Glomerular visceral epithelial cell (primary cell): Measurements from ENCODE around the gene KRTCAP3.

Experiments used
- DNase-seq: peaks from one replicate; pipeline ENCODE4 v3.0.0-alpha.2; 2016; ENCODE audit errors: extremely low spot score

The KRTCAP3 gene

DNA sequence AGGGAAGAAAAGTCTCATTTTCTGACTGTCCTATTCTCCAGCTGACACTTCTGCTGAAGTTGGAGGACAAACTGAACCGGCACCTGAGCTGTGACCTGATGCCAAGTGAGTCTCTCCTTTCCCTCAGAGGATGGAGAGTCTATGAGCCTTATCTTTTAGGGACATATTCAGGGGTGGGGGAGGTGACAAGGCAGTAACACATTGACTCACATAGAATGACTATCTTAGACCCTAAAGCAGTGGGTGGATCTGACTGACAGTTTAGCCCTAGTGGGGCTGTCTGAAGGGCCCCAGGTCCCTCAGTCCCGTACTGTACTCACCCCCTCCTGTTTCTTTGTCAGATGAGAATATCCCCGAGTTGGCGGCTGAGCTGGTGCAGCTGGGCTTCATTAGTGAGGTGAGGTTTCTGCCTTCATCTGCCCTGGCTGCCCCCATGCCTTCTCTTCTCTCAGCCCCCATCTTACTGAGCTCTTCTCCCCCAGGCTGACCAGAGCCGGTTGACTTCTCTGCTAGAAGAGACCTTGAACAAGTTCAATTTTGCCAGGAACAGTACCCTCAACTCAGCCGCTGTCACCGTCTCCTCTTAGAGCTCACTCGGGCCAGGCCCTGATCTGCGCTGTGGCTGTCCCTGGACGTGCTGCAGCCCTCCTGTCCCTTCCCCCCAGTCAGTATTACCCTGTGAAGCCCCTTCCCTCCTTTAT is 805 bp upstream of the KRTCAP3 start:
- DNase-seq = no peak

DNA sequence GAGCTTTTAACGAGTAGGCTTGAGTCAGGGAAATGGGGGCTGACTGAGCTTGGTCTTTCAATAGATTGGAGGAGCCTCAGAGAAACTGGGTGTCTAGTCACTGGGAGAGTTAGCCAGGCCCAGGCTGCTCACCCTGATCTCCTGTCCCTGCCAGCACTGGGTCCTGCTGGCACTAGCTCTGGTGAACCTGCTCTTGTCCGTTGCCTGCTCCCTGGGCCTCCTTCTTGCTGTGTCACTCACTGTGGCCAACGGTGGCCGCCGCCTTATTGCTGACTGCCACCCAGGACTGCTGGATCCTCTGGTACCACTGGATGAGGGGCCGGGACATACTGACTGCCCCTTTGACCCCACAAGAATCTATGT is 720 bp downstream of the KRTCAP3 start:
- no peak for DNase-seq

DNA sequence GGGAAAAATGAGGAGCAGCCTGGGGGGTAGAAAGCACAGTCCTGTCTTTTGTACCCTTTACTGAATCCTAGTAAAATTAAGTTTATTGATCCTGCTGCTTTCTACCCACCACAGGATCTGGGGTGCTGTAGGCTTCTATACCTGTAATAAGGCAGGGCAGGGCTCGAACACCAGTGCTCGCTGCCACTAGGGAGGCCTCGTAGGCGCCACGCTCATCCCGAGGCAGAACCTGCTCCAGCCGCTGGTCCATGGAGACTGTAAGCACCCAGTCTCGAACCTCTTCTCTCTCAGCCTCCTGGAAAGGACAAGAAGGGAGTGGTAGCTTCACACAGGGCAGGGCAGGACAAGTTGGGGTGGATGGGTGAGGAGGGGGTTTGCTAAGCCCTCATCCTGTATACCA is 3.0 kb downstream of the KRTCAP3 start:
- DNase-seq = no peak

DNA sequence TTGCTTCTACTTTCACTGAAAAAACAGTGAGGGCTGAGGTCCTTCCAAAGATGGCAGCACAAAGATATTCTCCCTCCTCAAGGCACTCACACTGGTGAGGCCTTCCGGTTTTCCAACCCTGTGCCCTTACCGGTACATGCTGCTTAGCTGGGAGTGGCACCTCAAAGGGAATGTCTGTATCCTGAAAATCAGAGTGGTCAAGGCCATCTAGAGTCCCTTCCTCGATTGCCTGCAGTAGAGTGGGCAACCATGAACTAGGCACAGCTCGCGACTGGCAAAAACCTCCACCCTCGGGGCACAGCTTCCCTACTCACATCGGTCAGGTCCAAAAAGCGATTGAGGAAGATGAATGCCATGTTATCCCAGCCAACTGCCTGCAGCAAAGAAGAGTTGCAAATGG is 3.4 kb downstream of the KRTCAP3 start:
- no peak for DNase-seq

DNA sequence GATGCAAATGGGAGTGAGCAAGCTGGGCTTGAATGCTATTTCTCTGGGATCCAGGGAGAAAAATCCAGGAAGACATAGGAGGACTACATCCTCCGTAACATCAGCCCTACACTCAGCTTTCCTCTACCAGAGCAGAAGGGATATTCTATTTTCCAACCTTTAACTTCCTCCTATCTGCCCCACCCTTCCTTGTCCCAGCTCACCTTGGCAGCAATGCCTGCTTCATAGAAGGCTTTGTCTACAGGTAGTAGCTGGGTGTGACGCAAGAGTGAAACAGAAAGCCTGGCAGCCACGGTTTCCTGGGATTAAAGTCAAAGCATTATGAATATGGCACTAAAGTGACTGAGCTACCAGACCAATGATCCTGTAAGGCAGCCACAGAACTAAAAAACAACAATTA is 3.9 kb downstream of the KRTCAP3 start:
- DNase-seq = no peak

DNA sequence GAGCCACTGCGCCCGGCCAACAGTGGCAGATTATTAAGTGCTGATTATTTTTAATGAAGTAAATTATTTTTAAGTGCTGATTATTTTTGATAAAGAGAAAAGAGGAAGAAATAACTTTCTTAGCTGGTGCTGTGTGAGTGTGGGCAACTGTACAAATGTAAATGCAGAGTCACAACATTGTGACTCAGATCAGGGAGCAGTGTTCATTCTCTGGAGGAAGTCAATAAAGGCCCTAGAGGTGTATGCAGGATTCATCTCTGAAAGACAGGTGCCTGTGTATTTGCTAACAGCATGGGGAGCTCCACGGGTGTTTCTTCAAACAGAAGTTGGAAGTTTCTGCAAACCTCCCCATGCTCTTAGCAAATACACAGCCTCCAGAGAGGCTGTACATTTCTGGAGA is 6.2 kb downstream of the KRTCAP3 start:
- no peak for DNase-seq

DNA sequence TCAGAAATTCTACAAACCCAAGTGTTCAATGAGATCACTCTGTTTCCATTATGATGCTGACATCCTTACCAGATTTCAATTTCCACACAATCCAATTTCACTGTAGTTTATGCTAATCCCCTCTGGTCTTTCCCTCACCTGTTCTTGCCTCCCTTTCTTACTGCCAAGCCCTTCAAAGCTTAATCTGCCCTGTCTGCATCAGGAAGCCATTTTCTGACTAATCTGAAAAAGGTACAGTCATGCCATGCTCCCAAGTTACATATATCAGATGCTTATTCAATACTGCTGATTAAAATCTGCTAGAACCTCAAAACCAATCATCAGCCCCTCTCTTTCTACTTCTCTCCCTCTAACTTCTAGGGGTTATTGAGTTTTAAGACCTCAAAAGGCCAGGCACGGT is 8.9 kb downstream of the KRTCAP3 start:
- no peak for DNase-seq

DNA sequence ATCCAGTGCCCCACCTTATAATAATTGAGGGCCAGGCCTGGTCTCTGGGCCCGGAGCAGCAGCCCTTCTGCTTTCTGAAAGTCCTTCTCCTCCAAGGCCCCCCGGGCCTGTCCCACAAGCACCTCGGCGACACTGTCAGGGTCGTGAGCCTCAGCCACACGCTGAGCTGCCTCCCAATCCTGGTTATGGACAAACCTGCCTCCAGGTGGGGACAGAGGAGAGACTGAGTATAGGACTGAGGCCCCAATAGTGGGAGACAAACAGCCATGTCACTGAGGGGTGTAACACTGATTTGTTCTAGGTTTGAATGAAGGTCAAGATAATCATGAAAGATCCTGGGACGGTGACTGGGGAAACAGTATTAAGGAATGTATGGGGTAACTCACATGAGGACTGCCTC is 11.8 kb downstream of the KRTCAP3 start:
- no peak for DNase-seq

DNA sequence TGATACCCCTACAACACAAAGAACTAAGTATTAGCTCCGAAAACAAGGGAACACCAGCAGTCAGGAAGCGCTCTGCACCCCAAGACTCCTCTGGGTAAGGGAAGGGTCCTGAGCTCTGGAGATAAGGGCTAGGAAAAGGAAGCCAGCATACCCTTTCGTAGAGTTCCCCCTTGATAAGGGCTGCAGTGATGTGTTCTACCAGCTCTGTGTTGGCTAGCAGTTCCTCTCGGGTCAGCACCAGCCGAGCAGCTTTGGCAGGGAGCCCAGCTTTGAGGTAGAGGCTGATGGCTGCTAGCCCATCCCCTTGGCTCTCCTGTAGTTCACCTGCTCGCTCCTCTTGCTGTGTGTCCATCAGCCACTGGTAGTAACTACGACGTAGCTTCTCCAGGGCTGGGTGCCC is 18.9 kb downstream of the KRTCAP3 start:
- no peak for DNase-seq

DNA sequence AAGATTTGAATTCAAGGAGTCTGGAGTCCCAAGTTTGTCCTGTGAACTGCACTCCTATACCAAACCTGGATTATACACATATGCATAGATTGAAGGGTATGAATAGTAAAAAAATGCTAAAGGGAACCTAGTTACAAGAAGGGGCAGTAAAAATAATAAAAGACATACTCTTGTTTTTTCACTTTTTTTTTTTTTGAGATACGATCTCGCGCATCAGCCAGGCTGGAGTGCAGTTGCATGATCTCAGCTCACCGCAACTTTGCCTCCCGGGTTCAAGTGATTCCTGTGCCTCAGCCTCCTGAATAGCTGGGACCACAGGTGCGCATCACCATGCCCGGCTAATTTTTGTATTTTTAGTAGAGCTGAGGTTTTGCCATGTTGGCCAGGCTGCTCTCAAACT is 22.3 kb downstream of the KRTCAP3 start:
- no peak for DNase-seq

DNA sequence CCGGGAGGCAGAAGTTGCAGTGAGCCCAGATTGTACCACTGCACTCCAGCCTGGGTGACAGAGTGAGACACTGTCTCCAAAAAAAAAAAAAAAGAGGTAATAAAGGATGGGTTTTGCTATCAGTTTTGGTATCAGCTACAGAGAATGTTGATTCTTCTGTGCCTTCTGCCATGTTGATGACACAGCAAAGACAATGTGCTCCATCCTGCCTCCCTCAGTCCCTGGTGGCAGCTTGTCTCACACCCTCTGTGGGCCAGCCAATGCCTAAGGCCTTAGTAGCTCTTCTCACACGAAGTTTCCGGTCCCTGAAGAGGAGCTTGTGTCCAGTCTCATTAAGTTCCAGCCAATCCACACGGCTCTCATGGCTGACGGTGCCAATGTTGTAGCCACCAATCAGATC is 29.8 kb downstream of the KRTCAP3 start:
- no peak for DNase-seq

DNA sequence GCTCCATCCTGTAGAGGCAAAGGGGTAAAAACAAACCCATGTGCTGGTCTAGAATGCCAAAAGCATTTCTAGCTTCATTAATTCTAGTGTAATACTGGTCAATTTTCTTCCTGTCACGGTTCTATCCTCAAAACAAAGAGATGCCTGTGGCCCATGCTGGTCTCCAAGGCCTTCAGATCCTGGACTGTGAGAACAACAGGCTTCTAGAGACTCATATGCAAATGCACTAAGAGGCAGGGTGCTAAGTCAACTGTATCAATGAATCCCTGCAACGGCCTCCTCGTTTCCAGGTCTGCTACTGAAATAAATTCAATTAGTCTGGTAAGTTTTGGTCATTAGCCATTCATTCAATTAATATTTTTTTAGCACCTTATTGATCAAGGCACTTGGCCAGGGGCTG is 43.3 kb downstream of the KRTCAP3 start:
- no peak for DNase-seq

DNA sequence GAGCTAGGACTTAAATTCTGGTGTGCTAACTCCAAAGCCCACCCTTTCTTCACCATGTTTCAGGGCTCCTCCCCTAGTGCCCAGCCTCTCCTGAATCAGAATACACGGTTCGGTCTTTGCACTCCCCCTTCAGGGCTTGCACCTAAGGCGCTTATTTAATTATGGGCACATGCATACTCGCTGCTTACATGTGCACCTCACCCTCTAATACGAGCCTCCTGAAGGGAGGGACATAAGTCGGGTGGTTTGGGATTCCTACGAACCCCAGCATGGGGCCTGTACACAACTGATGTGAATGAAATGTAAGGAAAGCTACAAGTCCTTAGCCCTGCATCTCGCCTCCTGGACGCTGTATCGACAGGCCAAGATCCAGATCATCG is 46.9 kb downstream of the KRTCAP3 start:
- DNase-seq = peak; percentile 23

DNA sequence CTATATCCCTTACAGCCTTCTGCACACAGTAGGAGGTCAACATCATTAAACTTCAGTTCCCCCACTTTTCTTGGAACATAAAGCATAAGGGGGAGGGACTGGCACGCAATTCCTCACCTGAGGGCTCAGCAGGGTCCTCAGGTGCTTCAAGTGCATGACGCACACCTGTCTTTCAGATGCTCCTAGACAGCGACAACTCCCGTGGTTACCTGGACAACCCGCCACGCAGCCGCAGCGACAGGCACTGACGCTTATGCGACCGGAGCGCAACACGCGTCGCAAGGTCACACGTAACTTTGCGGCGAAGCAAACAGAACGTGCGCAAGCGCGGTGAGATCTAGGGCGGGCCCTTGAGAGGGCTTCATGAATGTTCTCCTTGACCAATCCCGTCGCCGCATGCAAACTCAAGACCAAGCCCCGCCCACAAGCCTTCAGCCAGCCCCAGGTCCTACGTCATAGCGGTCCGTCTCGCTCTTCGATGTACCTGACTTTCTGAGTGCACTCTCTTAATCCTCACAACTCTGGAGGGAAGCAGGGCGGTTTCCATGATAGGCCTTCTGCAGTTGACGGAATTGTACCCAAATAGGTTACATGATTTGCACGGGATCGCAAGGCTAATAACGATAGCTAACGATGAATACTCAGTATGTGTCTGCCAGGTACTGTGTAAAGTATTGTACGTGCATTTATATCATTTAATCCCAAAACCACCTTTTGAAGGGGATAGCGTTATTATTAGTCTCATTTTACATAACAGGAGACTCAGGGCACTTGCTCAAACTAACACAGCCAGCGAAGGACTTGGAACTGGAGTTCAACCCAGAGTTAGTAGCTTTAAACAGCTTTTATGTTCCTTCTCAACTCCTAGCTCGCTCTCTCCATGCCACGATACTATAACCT is 47.6 kb downstream of the KRTCAP3 start, which contains the start of gene IFT172:
Gene IFT172, minus strand, starts transcription at position 246 of the 900 bp plus-strand sequence. Its CDS starts 90 bp downstream, at position 156.
- peak; percentile 97 for DNase-seq

DNA sequence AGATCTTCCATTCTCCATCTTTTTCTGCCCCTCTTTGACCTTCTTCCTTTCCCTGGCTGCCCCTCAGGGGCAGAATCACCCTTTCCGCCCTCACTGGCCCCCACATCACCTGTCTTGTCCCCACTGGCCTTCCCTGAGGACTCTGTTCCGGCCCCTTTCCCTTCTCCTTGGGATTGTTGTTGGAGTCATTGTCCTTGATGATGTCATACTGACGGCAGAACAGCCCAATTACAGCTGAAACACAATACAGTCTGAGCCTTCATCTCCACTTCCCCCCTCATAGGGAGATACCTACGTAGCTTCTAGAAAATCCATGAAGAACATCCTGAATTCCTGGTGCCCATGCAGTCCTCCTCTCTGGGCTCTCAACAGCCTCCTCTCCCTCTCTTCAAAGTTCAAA is 50.4 kb downstream of the KRTCAP3 start:
- DNase-seq = no peak

DNA sequence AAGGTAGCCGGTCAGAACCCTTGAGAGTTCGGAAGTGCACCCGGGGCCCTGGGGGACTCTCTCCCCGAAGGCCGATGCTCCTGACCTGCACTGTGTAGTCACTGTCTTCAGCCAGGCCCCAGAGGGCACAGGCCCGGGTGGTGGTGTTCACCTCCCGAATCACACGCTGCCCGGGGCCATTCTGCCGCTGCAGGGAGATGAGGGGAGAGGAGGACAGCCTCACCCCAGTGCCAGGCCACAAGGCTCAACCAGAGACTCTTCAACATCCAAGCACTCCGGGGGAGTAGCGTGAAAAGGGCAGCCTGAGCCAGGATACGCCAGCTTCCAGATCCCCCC is 51.7 kb downstream of the KRTCAP3 start:
- no peak for DNase-seq
